CD14-positive monocyte (primary cell): ENCODE measurements around the gene ZNF341. TPM values are rescaled to one million over a fixed set of nuclear protein-coding genes. Genes with fewer than 3 reads are reported as not detected.

Experiments used
- DNase-seq, 3 donors: peaks; one replicate each; pipeline ENCODE4 v3.0.0-alpha.2; 2011 to 2022
- H2AFZ ChIP-seq: 2 replicates; pipeline ENCODE4 v1.6.0; 2012; ENCODE audit warnings: mild to moderate bottlenecking, low read depth, low read length, inconsistent platforms; ENCODE audit not compliant: insufficient read depth, poor library complexity, severe bottlenecking
- H3K27ac ChIP-seq, 2 donors: 1 replicate in 1 of 2; 2 replicates in 1 of 2; pipeline ENCODE4 v1.5.1; 2012 to 2013; ENCODE audit warnings: low read length in 2 of 2, control low read depth in 1 of 2, inconsistent platforms in 1 of 2, low read depth in 1 of 2, mild to moderate bottlenecking in 1 of 2
- H3K27me3 ChIP-seq, 2 donors: one replicate each; pipeline versions ENCODE4 v1.6.0 to v1.6.1; 2011 to 2013; ENCODE audit warnings: low read length in 2 of 2; ENCODE audit not compliant: control insufficient read depth in 2 of 2, insufficient read depth in 2 of 2
- H3K36me3 ChIP-seq, 2 donors: replicated peaks in 1 of 2; 1 replicate in 1 of 2; 2 replicates in 1 of 2; pipeline versions ENCODE4 v1.5.1 to v1.6.1; 2012 to 2013; ENCODE audit warnings: low read length in 2 of 2, control low read depth in 1 of 2, inconsistent platforms in 1 of 2, mild to moderate bottlenecking in 1 of 2; ENCODE audit not compliant: insufficient read depth in 2 of 2, control insufficient read depth in 1 of 2
- H3K4me1 ChIP-seq, 2 donors: 1 replicate in 1 of 2; 2 replicates in 1 of 2; pipeline versions ENCODE4 v1.5.1 to v1.6.1; 2012 to 2013; ENCODE audit warnings: low read length in 2 of 2, control low read depth in 1 of 2, inconsistent platforms in 1 of 2, mild to moderate bottlenecking in 1 of 2, moderate library complexity in 1 of 2; ENCODE audit not compliant: insufficient read depth in 2 of 2, control insufficient read depth in 1 of 2
- H3K4me2 ChIP-seq: replicated peaks from 2 replicates; pipeline ENCODE3; 2012; ENCODE audit warnings: low read length, moderate library complexity, mild to moderate bottlenecking; ENCODE audit not compliant: poor library complexity, severe bottlenecking; ENCODE audit errors: extremely low read depth
- H3K4me3 ChIP-seq, 3 experiments: fragments of 200-600 bp in 1 of 3; sonication (generic) in 1 of 3; replicated peaks in 1 of 3; 1 replicate in 2 of 3; 2 replicates in 1 of 3; pipeline ENCODE4 v1.5.1; 2011 to 2013; ENCODE audit warnings: low read length in 3 of 3, mild to moderate bottlenecking in 3 of 3, control low read depth in 2 of 3, low read depth in 2 of 3, inconsistent platforms in 1 of 3, moderate library complexity in 1 of 3
- H3K79me2 ChIP-seq: 2 replicates; pipeline ENCODE4 v1.6.0; 2012; ENCODE audit warnings: mild to moderate bottlenecking, control low read depth, inconsistent platforms, low read length, moderate library complexity; ENCODE audit not compliant: insufficient read depth
- H3K9ac ChIP-seq: 2 replicates; pipeline ENCODE4 v1.6.0; 2017; ENCODE audit warnings: low read length, mild to moderate bottlenecking; ENCODE audit not compliant: insufficient read depth, poor library complexity, severe bottlenecking
- H3K9me3 ChIP-seq, 2 donors: replicated peaks in 1 of 2; 1 replicate in 1 of 2; 2 replicates in 1 of 2; pipeline versions ENCODE4 v1.5.1 to v1.6.1; 2012 to 2013; ENCODE audit warnings: low read length in 2 of 2, control low read depth in 1 of 2; ENCODE audit not compliant: control insufficient read depth in 1 of 2, insufficient read depth in 1 of 2
- H4K20me1 ChIP-seq: 2 replicates; pipeline ENCODE4 v1.6.0; 2012; ENCODE audit warnings: mild to moderate bottlenecking, low read length, control low read depth, moderate library complexity; ENCODE audit not compliant: insufficient read depth
- H3K27ac Mint-ChIP-seq, 7 donors: one replicate each; pipeline ENCODE4 v1.8.0; 2020; ENCODE audit warnings: mild to moderate bottlenecking in 7 of 7, mixed read lengths in 7 of 7, moderate library complexity in 6 of 7, inconsistent platforms in 2 of 7
- H3K27me3 Mint-ChIP-seq, 3 donors: one replicate each; pipeline ENCODE4 v1.8.0; 2021 to 2022; ENCODE audit warnings: low read depth in 3 of 3, mild to moderate bottlenecking in 3 of 3, mixed read lengths in 3 of 3, moderate library complexity in 3 of 3, inconsistent platforms in 1 of 3
- H3K36me3 Mint-ChIP-seq, 2 donors: one replicate each; pipeline ENCODE4 v1.8.0; 2020; ENCODE audit warnings: mixed read lengths in 2 of 2, inconsistent platforms in 1 of 2, mild to moderate bottlenecking in 1 of 2
- H3K4me1 Mint-ChIP-seq: one replicate; pipeline ENCODE4 v1.8.0; 2020; ENCODE audit warnings: mild to moderate bottlenecking, mixed read lengths
- H3K4me3 Mint-ChIP-seq, 2 donors: one replicate each; pipeline ENCODE4 v1.8.0; 2020; ENCODE audit warnings: mild to moderate bottlenecking in 2 of 2, mixed read lengths in 2 of 2, moderate library complexity in 1 of 2
- H3K9me3 Mint-ChIP-seq, 7 donors: one replicate each; pipeline ENCODE4 v1.8.0; 2020 to 2022; ENCODE audit warnings: mixed read lengths in 7 of 7, mild to moderate bottlenecking in 6 of 7, moderate library complexity in 6 of 7, inconsistent platforms in 2 of 7
- CTCF ChIP-seq: fragments of 200-600 bp; IDR thresholded peaks from one replicate; pipeline ENCODE4 v1.8.0; 2022; ENCODE audit warnings: antibody characterized with exemption, mild to moderate bottlenecking
- WGBS: methylation state at CpG from one replicate; pipeline ENCODE4 v1.1.5; 2013; ENCODE audit warnings: missing lambda C conversion rate; ENCODE audit not compliant: insufficient coverage; 5-methylcytosine and 5-hydroxymethylcytosine counted together
- intact Hi-C, 2 donors: fragments of 100-400 bp; cut with micrococcal nuclease; formaldehyde crosslinking; loops; one replicate each; pipeline versions ENCODE4 v1.15.0 to v1.15.1; 2023
- polyA plus RNA-seq, 3 donors: library from polyadenylated mRNA; depleted of rRNA in 1 of 3; unstranded in 2 of 3; stranded (reverse) in 1 of 3; fragments of 300-500 nt in 2 of 3; fragments of >200 nt in 1 of 3; fragmentation: Illumina TruSeq in 2 of 3; gene quantifications; 1 replicate in 2 of 3; 2 replicates in 1 of 3; pipeline ENCODE4 v1.2.3, GENCODE V29; 2012 to 2021

ZNF341 gene
- polyA plus RNA-seq, 3 donors = 1.1 to 10.3 (median 2.3) TPM

GRCh38 chr20:33685328-33686099, 46.3 kb upstream of the ZNF341 start:
- Histone ChIP-seq H3K4me3 (peak overlapping the region in 1 of 3 experiments; percentile 72), H3K79me2 (peaks cover 47% of the 10 kb centered on the region), H3K9ac (no peak overlapping the region), H3K36me3 (no peaks in the 10 kb centered on the region), H3K4me1 (peaks cover 30 to 46% of the 10 kb centered on the region in 2 donors), H3K9me3 (no peaks in the 10 kb centered on the region), H3K27ac (peak overlapping the region in 1 of 2 donors; percentile 43), H3K27me3 (no peaks in the 10 kb centered on the region), H4K20me1 (no peaks in the 10 kb centered on the region), H2AFZ (peak overlapping the region; percentile 72), H3K4me2 (peak overlapping the region; percentile 75)
- Mint-ChIP-seq H3K9me3 (no peaks in the 10 kb centered on the region), H3K27me3 (peaks cover 0 to 2% (median 0%) of the 10 kb centered on the region in 3 donors), H3K27ac (peak overlapping the region in 6 of 7 donors; percentile 38 to 80 (median 50)), H3K36me3 (peaks cover 0 to 2% of the 10 kb centered on the region in 2 donors), H3K4me1 (peaks cover 51% of the 10 kb centered on the region), H3K4me3 (peak overlapping the region; percentile 68 to 79)
- under 1% methylated on average over 52 of the region's 53 CpGs for WGBS
- peak in 2 of 3 donors; percentile 7 to 31 for DNase-seq
- intact Hi-C loops = loop anchor here (1.0 to 10.0 kb wide), 3 partner anchors 18 to 49 kb away; partner anchors contain the start of genes PXMP4 (in 1 of the 2) and ZNF341 (in 1 of the 2)
- no peak for TF ChIP-seq CTCF

DNA sequence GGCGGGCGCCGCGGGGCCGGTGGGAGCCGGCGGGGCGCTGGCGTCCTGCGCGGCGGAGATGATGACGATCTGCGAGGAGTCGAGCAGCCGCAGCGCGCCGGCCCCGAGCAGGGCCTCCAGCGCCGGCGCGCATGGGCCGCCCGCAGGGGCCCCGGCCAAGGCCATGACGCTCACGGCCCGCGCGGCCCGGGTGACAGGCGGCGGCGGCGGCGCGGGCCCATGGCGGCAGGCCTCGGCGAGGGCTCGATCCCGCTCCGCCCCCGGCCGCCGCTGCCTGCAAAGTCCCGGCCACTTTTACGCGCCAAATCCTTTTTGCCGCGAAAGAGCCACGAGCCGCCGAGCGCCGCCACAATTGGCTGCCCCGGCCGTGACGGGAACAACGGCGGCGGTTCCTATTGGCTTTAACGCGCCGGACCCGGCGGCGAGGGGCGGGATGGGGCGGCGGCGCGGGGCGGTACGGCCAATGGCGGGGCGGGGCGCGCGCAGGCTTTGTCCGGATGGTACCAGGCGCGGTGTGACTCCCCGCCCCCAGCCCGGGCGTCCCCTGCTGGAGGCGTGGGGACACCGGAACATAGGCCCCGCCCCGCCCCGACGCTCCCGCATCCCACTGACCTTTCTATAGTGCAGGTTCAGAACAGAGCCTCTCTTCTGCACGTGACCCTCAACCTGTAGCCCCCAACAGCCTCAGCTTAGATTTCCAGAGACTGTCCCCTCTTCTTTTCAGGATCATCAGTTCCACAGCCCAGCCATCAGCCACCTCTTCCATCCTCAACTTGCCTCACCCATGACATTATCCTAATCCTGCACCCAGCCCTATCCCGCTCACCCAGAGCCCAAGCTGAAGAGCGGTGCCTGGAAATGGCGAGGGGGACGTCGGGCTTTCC, 45.5 kb upstream of the ZNF341 start, which contains the start of gene E2F1:
Gene E2F1 (minus strand): TSS at position 286 of the 884 bp plus-strand sequence. CDS start 121 bp downstream, at position 165.
- 2% methylated on average over 101 of the region's 101 CpGs for WGBS
- intact Hi-C loops = loop anchor here (1.0 to 10.0 kb wide), 3 partner anchors 19 to 48 kb away; partner anchors contain the start of genes PXMP4 (in 1 of the 2) and ZNF341 (in 1 of the 2)
- Histone ChIP-seq H3K9me3 (no peaks in the 10 kb centered on the region), H3K27ac (peak within 1 kb of the TSS in 1 of 2 donors; percentile 52), H4K20me1 (no peaks in the 10 kb centered on the region), H3K79me2 (peaks cover 39% of the 10 kb centered on the region), H3K9ac (no peak within 1 kb of the TSS), H2AFZ (peak within 1 kb of the TSS; percentile 77), H3K27me3 (no peaks in the 10 kb centered on the region), H3K4me2 (peak within 1 kb of the TSS; percentile 75), H3K4me1 (peaks cover 30 to 50% of the 10 kb centered on the region in 2 donors), H3K4me3 (peak within 1 kb of the TSS; percentile 10 to 72 (median 32)), H3K36me3 (no peaks in the 10 kb centered on the region)
- peaks cover 0 to 2% (median 0%) of the 10 kb centered on the region in 3 donors for H3K27me3 Mint-ChIP-seq
- TF ChIP-seq CTCF = peak; percentile 26
- H3K4me1 Mint-ChIP-seq = peaks cover 51% of the 10 kb centered on the region
- peak within 1 kb of the TSS; percentile 79 to 94 for H3K4me3 Mint-ChIP-seq
- H3K27ac Mint-ChIP-seq = peak within 1 kb of the TSS; percentile 73 to 92 (median 86)
- DNase-seq = peak; percentile 86 to 93 (median 89)
- no peaks in the 10 kb centered on the region for H3K9me3 Mint-ChIP-seq
- peaks cover 0 to 2% of the 10 kb centered on the region in 2 donors for H3K36me3 Mint-ChIP-seq
